ENCODE measurements around the gene ALLC.

Gene ALLC

GRCh38 chr2:3633089-3633981 is 24.7 kb upstream of the ALLC start:
- TF ChIP-seq, protein P1, sequence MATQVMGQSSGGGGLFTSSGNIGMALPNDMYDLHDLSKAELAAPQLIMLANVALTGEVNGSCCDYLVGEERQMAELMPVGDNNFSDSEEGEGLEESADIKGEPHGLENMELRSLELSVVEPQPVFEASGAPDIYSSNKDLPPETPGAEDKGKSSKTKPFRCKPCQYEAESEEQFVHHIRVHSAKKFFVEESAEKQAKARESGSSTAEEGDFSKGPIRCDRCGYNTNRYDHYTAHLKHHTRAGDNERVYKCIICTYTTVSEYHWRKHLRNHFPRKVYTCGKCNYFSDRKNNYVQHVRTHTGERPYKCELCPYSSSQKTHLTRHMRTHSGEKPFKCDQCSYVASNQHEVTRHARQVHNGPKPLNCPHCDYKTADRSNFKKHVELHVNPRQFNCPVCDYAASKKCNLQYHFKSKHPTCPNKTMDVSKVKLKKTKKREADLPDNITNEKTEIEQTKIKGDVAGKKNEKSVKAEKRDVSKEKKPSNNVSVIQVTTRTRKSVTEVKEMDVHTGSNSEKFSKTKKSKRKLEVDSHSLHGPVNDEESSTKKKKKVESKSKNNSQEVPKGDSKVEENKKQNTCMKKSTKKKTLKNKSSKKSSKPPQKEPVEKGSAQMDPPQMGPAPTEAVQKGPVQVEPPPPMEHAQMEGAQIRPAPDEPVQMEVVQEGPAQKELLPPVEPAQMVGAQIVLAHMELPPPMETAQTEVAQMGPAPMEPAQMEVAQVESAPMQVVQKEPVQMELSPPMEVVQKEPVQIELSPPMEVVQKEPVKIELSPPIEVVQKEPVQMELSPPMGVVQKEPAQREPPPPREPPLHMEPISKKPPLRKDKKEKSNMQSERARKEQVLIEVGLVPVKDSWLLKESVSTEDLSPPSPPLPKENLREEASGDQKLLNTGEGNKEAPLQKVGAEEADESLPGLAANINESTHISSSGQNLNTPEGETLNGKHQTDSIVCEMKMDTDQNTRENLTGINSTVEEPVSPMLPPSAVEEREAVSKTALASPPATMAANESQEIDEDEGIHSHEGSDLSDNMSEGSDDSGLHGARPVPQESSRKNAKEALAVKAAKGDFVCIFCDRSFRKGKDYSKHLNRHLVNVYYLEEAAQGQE (IDR thresholded peaks at IDR 0.05; ENCODE audit: insufficient read depth in 1 of 2, low read depth in 2 of 2, low read length in 2 of 2): no peak
- TF ChIP-seq TAF1 (IDR thresholded peaks at IDR 0.05; ENCODE audit: borderline replicate concordance, insufficient read depth, low read length) (no peak), FOXP2 (optimal IDR thresholded peaks at IDR 0.05; ENCODE audit: borderline replicate concordance, extremely low read depth, extremely low read length, insufficient read depth) (no peak), SIN3A (IDR thresholded peaks at IDR 0.05; ENCODE audit: borderline replicate concordance, insufficient read depth, low read length) (no peak), POLR2AphosphoS5 (IDR thresholded peaks at IDR 0.05; ENCODE audit: low read depth, low read length) (no peak)

GRCh38 chr2:3633982-3634595 is 23.9 kb upstream of the ALLC start:
- TF ChIP-seq POLR2AphosphoS5 (IDR thresholded peaks at IDR 0.05; ENCODE audit: low read depth, low read length) (no peak), TAF1 (IDR thresholded peaks at IDR 0.05; ENCODE audit: borderline replicate concordance, insufficient read depth, low read length) (no peak), SIN3A (IDR thresholded peaks at IDR 0.05; ENCODE audit: borderline replicate concordance, insufficient read depth, low read length) (no peak), FOXP2 (optimal IDR thresholded peaks at IDR 0.05; ENCODE audit: borderline replicate concordance, extremely low read depth, extremely low read length, insufficient read depth) (no peak)
- TF ChIP-seq, protein P1 (IDR thresholded peaks at IDR 0.05; ENCODE audit: insufficient read depth in 1 of 2, low read depth in 2 of 2, low read length in 2 of 2): no peak

GRCh38 chr2:3634596-3635121 is 23.3 kb upstream of the ALLC start:
- TF ChIP-seq SIN3A (IDR thresholded peaks at IDR 0.05; ENCODE audit: borderline replicate concordance, insufficient read depth, low read length): no peak

DNA sequence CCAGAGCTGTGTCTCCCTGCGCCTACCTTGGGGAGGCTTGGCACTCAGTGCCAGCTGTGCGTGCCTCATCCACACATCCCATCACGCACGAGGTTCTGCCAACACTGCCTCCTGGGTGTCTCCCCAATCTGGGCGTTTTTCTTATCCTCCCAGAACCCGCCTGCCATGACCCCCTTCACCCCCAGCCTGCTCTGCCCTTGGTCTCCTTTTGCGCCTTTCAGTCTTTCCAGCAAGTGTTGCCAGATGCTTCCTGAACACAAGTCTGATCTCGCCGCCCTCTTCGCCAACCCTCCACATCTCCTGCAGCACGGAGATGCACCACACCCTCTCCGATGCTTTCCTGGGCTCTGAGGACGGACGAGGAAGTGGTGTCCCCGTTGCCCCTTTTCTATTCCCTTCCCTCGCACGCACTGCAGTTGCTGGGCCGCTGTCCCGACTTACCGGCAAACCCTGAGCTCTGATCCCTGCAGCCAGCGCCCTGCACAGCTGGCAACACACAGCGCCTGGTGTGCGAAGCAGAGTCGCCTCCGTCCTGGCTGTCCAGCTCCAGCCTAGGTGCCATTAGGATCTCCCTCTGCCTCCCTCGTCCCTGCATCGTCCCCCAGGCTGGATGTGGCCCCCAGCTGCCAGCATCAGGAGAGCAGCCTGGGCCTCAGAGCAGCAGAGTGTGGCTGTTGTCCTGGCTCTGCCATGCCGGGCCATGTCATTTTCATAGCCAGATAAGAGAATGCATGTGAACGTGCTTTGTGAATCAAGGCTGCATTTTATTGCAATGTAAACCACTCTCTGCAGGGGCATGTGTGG is 22.6 kb upstream of the ALLC start:
- TF ChIP-seq POLR2AphosphoS5 (IDR thresholded peaks at IDR 0.05; ENCODE audit: low read depth, low read length): no peak
- TF ChIP-seq TAF1 (IDR thresholded peaks at IDR 0.05; ENCODE audit: borderline replicate concordance, insufficient read depth, low read length): no peak
- no peak for TF ChIP-seq FOXP2 (optimal IDR thresholded peaks at IDR 0.05; ENCODE audit: borderline replicate concordance, extremely low read depth, extremely low read length, insufficient read depth)
- TF ChIP-seq, protein P1 (IDR thresholded peaks at IDR 0.05; ENCODE audit: insufficient read depth in 1 of 2, low read depth in 2 of 2, low read length in 2 of 2): no peak
- no peak for TF ChIP-seq SIN3A (IDR thresholded peaks at IDR 0.05; ENCODE audit: borderline replicate concordance, insufficient read depth, low read length)
